ENCODE measurements around the gene GLB1L3.

The GLB1L3 gene

GRCh38 chr11:134275534-134276395 lies at the start of gene GLB1L3:
Gene GLB1L3 (plus strand): TSS chr11:134276379. CDS start chr11:134276741, 362 bp downstream.
- no peak for DNase-seq

- DNase-seq, result no peak
Observed at GRCh38 chr11:134226806-134227325, 49.3 kb upstream of the GLB1L3 start.

GRCh38 chr11:134228625-134229024 lies 47.6 kb upstream of the GLB1L3 start:
- no peak for DNase-seq

GRCh38 chr11:134229126-134229790 lies 46.9 kb upstream of the GLB1L3 start:
- DNase-seq, result no peak

GRCh38 chr11:134230339-134230738 lies 45.8 kb upstream of the GLB1L3 start:
- no peak for DNase-seq

GRCh38 chr11:134231958-134232659 lies 44.1 kb upstream of the GLB1L3 start:
- DNase-seq, result peak in 1 of 2 donors; percentile 20

GRCh38 chr11:134233729-134234179 lies 42.4 kb upstream of the GLB1L3 start:
- no peak for DNase-seq

GRCh38 chr11:134235399-134235798 lies 40.8 kb upstream of the GLB1L3 start:
- DNase-seq, result no peak

- DNase-seq, result no peak
Observed at GRCh38 chr11:134236834-134237556, 39.2 kb upstream of the GLB1L3 start.

GRCh38 chr11:134237557-134237922 lies 38.6 kb upstream of the GLB1L3 start:
- no peak for DNase-seq

- no peak for DNase-seq
Observed at GRCh38 chr11:134238956-134239355, 37.2 kb upstream of the GLB1L3 start.

GRCh38 chr11:134240592-134240991 lies 35.6 kb upstream of the GLB1L3 start:
- no peak for DNase-seq

GRCh38 chr11:134242376-134242775 lies 33.8 kb upstream of the GLB1L3 start:
- no peak for DNase-seq

GRCh38 chr11:134243913-134244312 lies 32.3 kb upstream of the GLB1L3 start:
- no peak for DNase-seq

- no peak for DNase-seq
Observed at GRCh38 chr11:134244593-134244992, 31.6 kb upstream of the GLB1L3 start.

GRCh38 chr11:134245434-134245833 lies 30.7 kb upstream of the GLB1L3 start:
- no peak for DNase-seq

GRCh38 chr11:134246100-134246499 lies 30.1 kb upstream of the GLB1L3 start:
- DNase-seq, result no peak

GRCh38 chr11:134246678-134247077 lies 29.5 kb upstream of the GLB1L3 start:
- no peak for DNase-seq

- no peak for DNase-seq
Observed at GRCh38 chr11:134248910-134249480, 27.2 kb upstream of the GLB1L3 start.

GRCh38 chr11:134250246-134250645 lies 25.9 kb upstream of the GLB1L3 start:
- no peak for DNase-seq

GRCh38 chr11:134250675-134251074 lies 25.5 kb upstream of the GLB1L3 start:
- DNase-seq, result no peak
